Endothelial cell of umbilical vein (primary cell): Measurements from ENCODE around the gene CACHD1. TPM values are rescaled to one million over a fixed set of nuclear protein-coding genes. Genes with fewer than 3 reads are reported as not detected.
A peak's percentile ranks its signal among the peaks of the same experiment; 100 is the strongest.

Source experiments
- BruUV-seq: library from RNA; stranded (reverse); fragments of 400-500 nt; replicated peaks from 2 replicates; lab custom pipeline; 2021; lab: Mats Ljungman, UMichigan
- CTCF ChIA-PET: fragments of 300-600, 350-600 bp; sonication (Branson Sonifier 250); formaldehyde crosslinking; loops from one replicate; lab custom pipeline; 2021; ENCODE audit warnings: antibody characterized with exemption, inconsistent platforms; lab: Charles Lee
- POLR2A ChIA-PET: fragments of 300-600, 350-600 bp; sonication (Branson Sonifier 250); formaldehyde crosslinking; loops from one replicate; lab custom pipeline; 2021; ENCODE audit warnings: antibody characterized with exemption, inconsistent platforms; lab: Charles Lee
- DNase-seq: peaks from one replicate; pipeline ENCODE4 v3.0.0-alpha.2; 2011; ENCODE audit warnings: low read depth, low spot score
- FAIRE-seq: peaks from 2 replicates; lab custom pipeline; 2011; peaks lifted over from hg19 to GRCh38; lab: Jason Lieb, UNC
- H2AFZ ChIP-seq: 2 replicates; pipeline ENCODE4 v1.6.0; 2012; ENCODE audit warnings: low read depth, low read length, control low read depth, inconsistent platforms
- H3K27ac ChIP-seq: 2 replicates; pipeline ENCODE4 v1.5.1; 2011; ENCODE audit warnings: low read depth, mild to moderate bottlenecking, control low read depth, low read length, moderate library complexity; ENCODE audit not compliant: insufficient read depth
- H3K27me3 ChIP-seq, 2 experiments: 2 replicates each; pipeline versions ENCODE4 v1.6.0 to v1.6.1; 2011; ENCODE audit warnings: low read length in 2 of 2, mixed read lengths in 1 of 2; ENCODE audit not compliant: control insufficient read depth in 2 of 2, insufficient read depth in 2 of 2
- H3K36me3 ChIP-seq, 2 experiments: 2 replicates in 1 of 2; 3 replicates in 1 of 2; pipeline ENCODE4 v1.5.1; 2011; ENCODE audit warnings: low read length in 2 of 2, mild to moderate bottlenecking in 1 of 2, moderate library complexity in 1 of 2; ENCODE audit not compliant: control insufficient read depth in 2 of 2, insufficient read depth in 2 of 2; ENCODE audit errors: extremely low read depth in 1 of 2
- H3K4me1 ChIP-seq: 3 replicates; pipeline ENCODE4 v1.5.1; 2011; ENCODE audit warnings: mild to moderate bottlenecking, low read length; ENCODE audit not compliant: control insufficient read depth, insufficient read depth; ENCODE audit errors: extremely low read depth
- H3K4me2 ChIP-seq: 2 replicates; pipeline ENCODE4 v1.6.1; 2011; ENCODE audit warnings: low read length, control low read depth, mixed read lengths; ENCODE audit not compliant: insufficient read depth
- H3K4me3 ChIP-seq, 3 experiments: fragments of 200-600 bp in 1 of 3; sonication (generic), shearing (Covaris generic) in 1 of 3; replicated peaks in 1 of 3; 2 replicates each; pipeline ENCODE4 v1.5.1; 2011 to 2016; ENCODE audit warnings: control low read depth in 3 of 3, low read length in 3 of 3, mild to moderate bottlenecking in 2 of 3, inconsistent platforms in 1 of 3, low read depth in 1 of 3, moderate library complexity in 1 of 3; ENCODE audit not compliant: insufficient read depth in 1 of 3
- H3K79me2 ChIP-seq: 2 replicates; pipeline ENCODE4 v1.6.0; 2012; ENCODE audit warnings: low read length, inconsistent platforms; ENCODE audit not compliant: control insufficient read depth, insufficient read depth
- H3K9ac ChIP-seq: replicated peaks from 2 replicates; pipeline ENCODE3; 2011; ENCODE audit warnings: low read length, control low read depth; ENCODE audit not compliant: insufficient read depth; ENCODE audit errors: extremely low read depth
- H3K9me1 ChIP-seq: replicated peaks from 3 replicates; pipeline ENCODE4 v1.6.0; 2011; ENCODE audit warnings: mild to moderate bottlenecking, low read length; ENCODE audit not compliant: control insufficient read depth, insufficient read depth; ENCODE audit errors: extremely low read depth
- H3K9me3 ChIP-seq: replicated peaks from 2 replicates; pipeline ENCODE4 v1.5.1; 2012; ENCODE audit warnings: low read length, inconsistent platforms; ENCODE audit not compliant: control insufficient read depth, insufficient read depth
- H4K20me1 ChIP-seq: replicated peaks from 2 replicates; pipeline ENCODE3; 2011; ENCODE audit warnings: mild to moderate bottlenecking, low read length; ENCODE audit not compliant: control insufficient read depth, insufficient read depth; ENCODE audit errors: extremely low read depth
- CTCF ChIP-seq, 2 donors: IDR thresholded peaks; 1 replicate in 1 of 2; 2 replicates in 1 of 2; pipeline ENCODE4 v1.5.1; 2011; ENCODE audit warnings: low read length in 2 of 2, mild to moderate bottlenecking in 2 of 2, moderate library complexity in 2 of 2, control low read depth in 1 of 2, inconsistent platforms in 1 of 2, low read depth in 1 of 2; ENCODE audit not compliant: insufficient read depth in 1 of 2; ENCODE audit errors: extremely low read depth in 1 of 2
- EZH2 ChIP-seq: IDR thresholded peaks from 2 replicates; pipeline ENCODE4 v1.6.1; 2012; ENCODE audit warnings: borderline replicate concordance, low read depth, mild to moderate bottlenecking, moderate library complexity, low read length, inconsistent platforms; ENCODE audit not compliant: severe bottlenecking
- FOS ChIP-seq: IDR thresholded peaks from 2 replicates; pipeline ENCODE4 v1.6.1; 2011; ENCODE audit warnings: mild to moderate bottlenecking, low read length, moderate library complexity, borderline replicate concordance; ENCODE audit not compliant: insufficient read depth
- GATA2 ChIP-seq: IDR thresholded peaks from 2 replicates; pipeline ENCODE4 v1.7.0; 2011; ENCODE audit warnings: low read depth, mild to moderate bottlenecking, moderate library complexity, mixed read lengths, low read length; ENCODE audit not compliant: insufficient read length, insufficient read depth
- JUN ChIP-seq: IDR thresholded peaks from 2 replicates; pipeline ENCODE4 v1.6.1; 2011; ENCODE audit warnings: borderline replicate concordance, low read depth; ENCODE audit not compliant: insufficient read length, insufficient read depth
- MAX ChIP-seq: IDR thresholded peaks from 2 replicates; pipeline ENCODE4 v1.6.1; 2011; ENCODE audit not compliant: insufficient read depth, insufficient read length
- MYC ChIP-seq: IDR thresholded peaks from one replicate; pipeline ENCODE4 v1.6.1; 2011; ENCODE audit warnings: mild to moderate bottlenecking, low read depth, low read length
- POLR2A ChIP-seq: IDR thresholded peaks from 2 replicates; pipeline ENCODE4 v1.6.1; 2012; ENCODE audit warnings: low read depth, mild to moderate bottlenecking, control low read depth, low read length
- POLR2AphosphoS5 ChIP-seq: IDR thresholded peaks from 2 replicates; pipeline ENCODE4 v1.6.1; 2012; ENCODE audit warnings: low read depth, mild to moderate bottlenecking, control low read depth, low read length, moderate library complexity; ENCODE audit not compliant: insufficient read depth
- dilution Hi-C: fragments of 300-500 bp; cut with MboI; formaldehyde crosslinking; loops from one replicate; pipeline ENCODE4 v1.15.0; 2019; ENCODE audit warnings: low sequenced_read_pairs; ENCODE audit not compliant: extremely low pct_ligation_motif_present
- intact Hi-C: fragments of 100-400 bp; cut with micrococcal nuclease; formaldehyde crosslinking; loops from one replicate; pipeline ENCODE4 v1.10.0; 2022
- polyA plus RNA-seq, 4 experiments: library from polyadenylated mRNA; depleted of rRNA in 3 of 4; stranded (reverse) in 3 of 4; unstranded in 1 of 4; fragments of >200 nt; gene quantifications; 2 replicates each; pipeline versions ENCODE4 v1.2.1 to v1.2.3, GENCODE V29; 2011 to 2012; ENCODE audit warnings: missing spikeins in 1 of 4
- total RNA-seq: library from RNA; stranded (reverse); gene quantifications from 2 replicates; pipeline ENCODE4 v1.2.3, GENCODE V29; 2021

The CACHD1 gene
- total and polyA plus RNA-seq, 2 donors (not counting 3 experiments of a cell fraction or from before 2014, with no cell fraction given), result 3.6 to 9.3 TPM

- CTCF ChIA-PET, result interaction anchor here (1.0 to 2.1 kb wide), 7 partner anchors 11 to 164 kb away, joined by 3 to 8 read pairs (median 4); no protein-coding TSS in a partner anchor
- Histone ChIP-seq H3K9me3 (no peaks in the 10 kb centered on the region), H3K9me1 (no peaks in the 10 kb centered on the region), H3K4me2 (peak overlapping the region; percentile 47), H3K36me3 (no peaks in the 10 kb centered on the region), H3K9ac (no peak overlapping the region), H3K4me3 (peak overlapping the region in 1 of 3 experiments; percentile 6), H2AFZ (no peak overlapping the region), H3K4me1 (peaks cover 31% of the 10 kb centered on the region), H4K20me1 (no peaks in the 10 kb centered on the region), H3K79me2 (no peaks in the 10 kb centered on the region), H3K27me3 (no peaks in the 10 kb centered on the region), H3K27ac (no peak overlapping the region)
- no TSS peak for BruUV-seq
- TF ChIP-seq CTCF (IDR thresholded peaks at IDR 0.05; ENCODE audit: extremely low read depth in 1 of 2, insufficient read depth in 1 of 2, low read depth in 1 of 2, low read length in 2 of 2), result no peak
- no peak for TF ChIP-seq POLR2A
- TF ChIP-seq MYC, result no peak
- no peak for TF ChIP-seq GATA2
- no peak for TF ChIP-seq POLR2AphosphoS5
- TF ChIP-seq JUN, result no peak
- TF ChIP-seq EZH2, result no peak
- TF ChIP-seq FOS, result no peak
- TF ChIP-seq MAX, result no peak
- no peak for FAIRE-seq
- intact Hi-C loops (loop anchor here (2.0 kb wide), 1 partner anchor 43 kb away; the partner anchor contains the start of gene CACHD1), dilution Hi-C loops (no loop called here)
- DNase-seq, result peak; percentile 79
- POLR2A ChIA-PET, result interaction anchor here (1.0 kb wide), 1 partner anchor 12 kb away, joined by 3 read pairs; no protein-coding TSS in a partner anchor
Measured at GRCh38 chr1:64514197-64514765, 44.4 kb downstream of the CACHD1 start.
